HEK293T (cell line): Measurements from ENCODE around the gene CAPZA1.

ENCODE experiments used
- ARNT ChIP-seq: fragments of 450-650 bp; IDR thresholded peaks from 2 replicates; pipeline ENCODE4 v1.6.1; 2017; ENCODE audit warnings: mild to moderate bottlenecking
- BHLHE40 ChIP-seq: fragments of 450-650 bp; IDR thresholded peaks from 2 replicates; pipeline ENCODE4 v1.6.1; 2016; ENCODE audit warnings: mild to moderate bottlenecking, moderate library complexity, borderline replicate concordance
- ELF4 ChIP-seq: fragments of 450-650 bp; IDR thresholded peaks from 2 replicates; pipeline ENCODE4 v1.6.1; 2017; ENCODE audit warnings: antibody characterized with exemption
- FOXA1 ChIP-seq: fragments of 450-650 bp; IDR thresholded peaks from 2 replicates; pipeline ENCODE4 v1.6.1; 2016; ENCODE audit warnings: mild to moderate bottlenecking
- FOXK2 ChIP-seq: fragments of 450-650 bp; IDR thresholded peaks from 2 replicates; pipeline ENCODE4 v1.6.1; 2016; ENCODE audit warnings: mild to moderate bottlenecking
- FOXM1 ChIP-seq: fragments of 450-650 bp; IDR thresholded peaks from 2 replicates; pipeline ENCODE4 v1.6.1; 2017; ENCODE audit warnings: mild to moderate bottlenecking, borderline replicate concordance
- HDGF ChIP-seq: fragments of 450-650 bp; IDR thresholded peaks from 2 replicates; pipeline ENCODE4 v1.6.1; 2017; ENCODE audit warnings: antibody characterized with exemption, borderline replicate concordance
- L3MBTL2 ChIP-seq: fragments of 450-650 bp; conservative IDR thresholded peaks from 2 replicates; pipeline ENCODE4 v1.6.1; 2016; ENCODE audit warnings: mild to moderate bottlenecking
- NFRKB ChIP-seq: fragments of 450-650 bp; IDR thresholded peaks from 2 replicates; pipeline ENCODE4 v1.6.1; 2016; ENCODE audit warnings: mild to moderate bottlenecking, moderate library complexity
- SP1 ChIP-seq: fragments of 450-650 bp; IDR thresholded peaks from 2 replicates; pipeline ENCODE4 v1.6.1; 2017
- SUZ12 ChIP-seq: fragments of 450-650 bp; IDR thresholded peaks from 2 replicates; pipeline ENCODE4 v1.6.1; 2016; ENCODE audit warnings: mild to moderate bottlenecking
- TARDBP ChIP-seq: fragments of 450-650 bp; IDR thresholded peaks from 2 replicates; pipeline ENCODE4 v1.6.1; 2016
- ZNF384 ChIP-seq: fragments of 450-650 bp; IDR thresholded peaks from 2 replicates; pipeline ENCODE4 v1.6.1; 2016

DNA sequence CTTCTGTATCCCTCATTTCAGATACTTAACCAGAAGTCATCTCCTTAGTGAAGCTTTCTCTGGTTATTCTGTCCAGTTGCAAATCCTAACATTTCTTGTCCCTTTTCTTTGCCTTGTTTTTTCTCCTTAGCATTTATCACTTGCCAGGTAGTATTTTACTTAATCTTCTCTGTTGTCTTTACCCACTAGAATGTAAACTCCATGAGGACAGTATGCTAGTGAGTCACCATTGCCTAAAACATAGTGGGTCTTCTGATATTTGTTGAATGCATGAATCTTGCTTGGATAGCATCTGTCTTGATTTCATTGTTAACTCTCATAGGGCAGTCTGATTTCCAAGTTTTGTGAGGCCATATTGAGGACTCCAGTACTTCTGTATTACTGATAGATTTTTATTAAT, 9.6 kb downstream of the CAPZA1 start:
- no peak for TF ChIP-seq ELF4
- no peak for TF ChIP-seq FOXK2
- no peak for TF ChIP-seq ARNT
- TF ChIP-seq BHLHE40 = no peak
- TF ChIP-seq ZNF384 = no peak
- no peak for TF ChIP-seq TARDBP
- TF ChIP-seq FOXM1 = no peak
- TF ChIP-seq L3MBTL2 = no peak
- TF ChIP-seq SP1 = no peak
- no peak for TF ChIP-seq SUZ12
- TF ChIP-seq FOXA1 = no peak
- no peak for TF ChIP-seq NFRKB
- no peak for TF ChIP-seq HDGF
